Aortic smooth muscle cell (primary cell): ENCODE measurements around the gene KRAS. TPM values are rescaled to one million over a fixed set of nuclear protein-coding genes. Genes with fewer than 3 reads are reported as not detected.

Experiments used
- total RNA-seq: library from RNA; depleted of rRNA; stranded (reverse); fragments of >200 nt; gene quantifications from 2 replicates; pipeline ENCODE4 v1.2.3, GENCODE V29; 2014

KRAS gene
- total RNA-seq = 8.7 and 11.3 TPM in 2 replicates

GRCh38 chr12:25250744-25251730 is at the start of gene KRAS:
KRAS (minus strand) TSS chr12:25250929.

GRCh38 chr12:25195056-25195971 is 55.4 kb downstream of the KRAS start, which contains the start of the genes DNAI7 and ETFRF1:
DNAI7 (minus strand) TSS chr12:25195160; CDS start chr12:25195078, 82 bp downstream.
ETFRF1 (plus strand) TSS chr12:25195237; CDS start chr12:25203957, 8,720 bp downstream.

Other genes starting within 250 kb of the KRAS start
- 0.13 and 0.37 TPM in 2 replicates for gene DNAI7, start 55.8 kb downstream of the KRAS start, total RNA-seq
- gene ETFRF1, start 55.7 kb downstream of the KRAS start, total RNA-seq = 16.4 and 21.7 TPM in 2 replicates